ACC112 (cell line): ENCODE measurements around the gene KCNQ4.

Experiments used
- H2AFZ ChIP-seq: fragments of 200-600 bp; sonication (generic); one replicate; pipeline ENCODE4 v1.6.0; 2017; ENCODE audit warnings: antibody characterized with exemption, low read length; ENCODE audit not compliant: unreplicated experiment
- H3K27ac ChIP-seq: fragments of 200-600 bp; sonication (generic); 2 replicates; pipeline ENCODE4 v1.5.1; 2014; ENCODE audit warnings: low read depth, mild to moderate bottlenecking, antibody characterized with exemption, low read length, moderate library complexity
- H3K27me3 ChIP-seq: fragments of 200-600 bp; sonication (generic); 2 replicates; pipeline ENCODE4 v1.6.1; 2014; ENCODE audit warnings: mild to moderate bottlenecking, antibody characterized with exemption, low read length, moderate library complexity, mixed read lengths; ENCODE audit not compliant: insufficient read depth
- H3K36me3 ChIP-seq: fragments of 200-600 bp; sonication (generic); 2 replicates; pipeline ENCODE4 v1.6.1; 2016; ENCODE audit warnings: mild to moderate bottlenecking, antibody characterized with exemption, low read length, moderate library complexity, mixed read lengths; ENCODE audit not compliant: insufficient read depth
- H3K4me1 ChIP-seq: fragments of 200-600 bp; sonication (generic); one replicate; pipeline ENCODE4 v1.6.1; 2016; ENCODE audit warnings: low read length, mixed read lengths; ENCODE audit not compliant: insufficient read depth, unreplicated experiment, control insufficient read depth
- H3K4me3 ChIP-seq: fragments of 200-600 bp; sonication (generic); 2 replicates; pipeline ENCODE4 v1.5.1; 2014; ENCODE audit warnings: mild to moderate bottlenecking, low read depth, low read length
- H3K79me2 ChIP-seq: fragments of 200-600 bp; sonication (generic); one replicate; pipeline ENCODE4 v1.6.0; 2016; ENCODE audit warnings: low read length; ENCODE audit not compliant: control insufficient read depth, unreplicated experiment, insufficient read depth

KCNQ4 gene

GRCh38 chr1:40844887-40845878 is 61.6 kb downstream of the KCNQ4 start:
- H3K36me3 ChIP-seq = no peaks in the 10 kb centered on the region
- H3K4me1 ChIP-seq = peaks cover 4% of the 10 kb centered on the region
- H3K4me3 ChIP-seq = no peak overlapping the region
- H3K27me3 ChIP-seq = no peaks in the 10 kb centered on the region
- peak overlapping the region; percentile 5 for H2AFZ ChIP-seq
- H3K27ac ChIP-seq = no peak overlapping the region
- H3K79me2 ChIP-seq = no peaks in the 10 kb centered on the region

GRCh38 chr1:40845895-40846294 is 62.3 kb downstream of the KCNQ4 start:
- Histone ChIP-seq H3K79me2 (no peaks in the 10 kb centered on the region), H3K27ac (no peak overlapping the region), H3K27me3 (no peaks in the 10 kb centered on the region), H3K4me1 (peaks cover 4% of the 10 kb centered on the region), H2AFZ (no peak overlapping the region), H3K4me3 (no peak overlapping the region), H3K36me3 (no peaks in the 10 kb centered on the region)

- H2AFZ ChIP-seq = no peak overlapping the region
- no peaks in the 10 kb centered on the region for H3K79me2 ChIP-seq
- no peaks in the 10 kb centered on the region for H3K36me3 ChIP-seq
- peaks cover 4% of the 10 kb centered on the region for H3K4me1 ChIP-seq
- no peak overlapping the region for H3K4me3 ChIP-seq
- H3K27me3 ChIP-seq = no peaks in the 10 kb centered on the region
- no peak overlapping the region for H3K27ac ChIP-seq
Observed at GRCh38 chr1:40847023-40847745, 63.6 kb downstream of the KCNQ4 start.

- Histone ChIP-seq H2AFZ (no peak overlapping the region), H3K4me1 (peaks cover 4% of the 10 kb centered on the region), H3K79me2 (no peaks in the 10 kb centered on the region), H3K4me3 (no peak overlapping the region), H3K36me3 (no peaks in the 10 kb centered on the region), H3K27me3 (no peaks in the 10 kb centered on the region), H3K27ac (no peak overlapping the region)
Observed at GRCh38 chr1:40848530-40849189, 65.1 kb downstream of the KCNQ4 start.

GRCh38 chr1:40849801-40850592 is 66.4 kb downstream of the KCNQ4 start:
- H3K27me3 ChIP-seq = no peaks in the 10 kb centered on the region
- H3K79me2 ChIP-seq = no peaks in the 10 kb centered on the region
- H3K4me1 ChIP-seq = peaks cover 4% of the 10 kb centered on the region
- H2AFZ ChIP-seq = peak overlapping the region; percentile 23
- no peaks in the 10 kb centered on the region for H3K36me3 ChIP-seq
- H3K27ac ChIP-seq = no peak overlapping the region
- H3K4me3 ChIP-seq = no peak overlapping the region

- Histone ChIP-seq H2AFZ (no peak overlapping the region), H3K4me1 (peaks cover 4% of the 10 kb centered on the region), H3K27ac (no peak overlapping the region), H3K4me3 (no peak overlapping the region), H3K79me2 (no peaks in the 10 kb centered on the region), H3K27me3 (no peaks in the 10 kb centered on the region), H3K36me3 (no peaks in the 10 kb centered on the region)
Observed at GRCh38 chr1:40851643-40852042, 68.1 kb downstream of the KCNQ4 start.

GRCh38 chr1:40853113-40853884 is 69.7 kb downstream of the KCNQ4 start:
- Histone ChIP-seq H3K4me3 (no peak overlapping the region), H3K79me2 (no peaks in the 10 kb centered on the region), H3K36me3 (no peaks in the 10 kb centered on the region), H3K27ac (no peak overlapping the region), H3K27me3 (no peaks in the 10 kb centered on the region), H2AFZ (no peak overlapping the region), H3K4me1 (peaks cover 4% of the 10 kb centered on the region)

GRCh38 chr1:40853885-40854170 is 70.2 kb downstream of the KCNQ4 start:
- H3K36me3 ChIP-seq = no peaks in the 10 kb centered on the region
- H3K79me2 ChIP-seq = no peaks in the 10 kb centered on the region
- H3K27me3 ChIP-seq = no peaks in the 10 kb centered on the region
- H3K4me1 ChIP-seq = peaks cover 4% of the 10 kb centered on the region
- H2AFZ ChIP-seq = no peak overlapping the region
- H3K4me3 ChIP-seq = no peak overlapping the region
- H3K27ac ChIP-seq = no peak overlapping the region

GRCh38 chr1:40855513-40855912 is 71.9 kb downstream of the KCNQ4 start:
- Histone ChIP-seq H3K36me3 (no peaks in the 10 kb centered on the region), H3K79me2 (peaks cover 3% of the 10 kb centered on the region), H3K27ac (no peak overlapping the region), H3K27me3 (no peaks in the 10 kb centered on the region), H3K4me3 (no peak overlapping the region), H3K4me1 (peaks cover 2% of the 10 kb centered on the region), H2AFZ (no peak overlapping the region)
